Muscle of leg (tissue), 11 donors: Measurements from ENCODE around the gene EBF3. TPM values are rescaled to one million over a fixed set of nuclear protein-coding genes. Genes with fewer than 3 reads are reported as not detected.
A peak's percentile ranks its signal among the peaks of the same experiment; 100 is the strongest.

Source experiments
- DNase-seq: peaks from one replicate; pipeline ENCODE4 v3.0.0; 2013
- H3K27ac ChIP-seq: one replicate; pipeline ENCODE4 v1.5.1; 2013; ENCODE audit warnings: mild to moderate bottlenecking, low read length, control low read depth
- H3K27me3 ChIP-seq: one replicate; pipeline ENCODE4 v1.6.1; 2013; ENCODE audit warnings: low read length; ENCODE audit not compliant: control insufficient read depth, insufficient read depth
- H3K36me3 ChIP-seq: one replicate; pipeline ENCODE4 v1.6.1; 2013; ENCODE audit warnings: low read length; ENCODE audit not compliant: control insufficient read depth, insufficient read depth
- H3K4me1 ChIP-seq: one replicate; pipeline ENCODE4 v1.6.1; 2013; ENCODE audit warnings: low read length; ENCODE audit not compliant: control insufficient read depth, insufficient read depth
- H3K4me3 ChIP-seq: one replicate; pipeline ENCODE4 v1.5.1; 2013; ENCODE audit warnings: low read length, control low read depth
- H3K9me3 ChIP-seq: replicated peaks from 2 replicates; pipeline ENCODE4 v1.6.1; 2013; ENCODE audit warnings: low read depth, low read length; ENCODE audit not compliant: control insufficient read depth
- WGBS: methylation state at CpG from one replicate; pipeline ENCODE4 v1.1.5; 2013; ENCODE audit warnings: missing lambda C conversion rate; ENCODE audit not compliant: insufficient coverage; 5-methylcytosine and 5-hydroxymethylcytosine counted together
- polyA plus RNA-seq, 8 donors: library from polyadenylated mRNA; unstranded; fragments of 120-200 nt; gene quantifications; one replicate each; pipeline versions ENCODE4 v1.2.1 to v1.2.3, GENCODE V29; 2013; ENCODE audit warnings: inconsistent platforms in 1 of 8, low replicate concordance in 1 of 8; ENCODE audit not compliant: insufficient read length in 8 of 8, insufficient read depth in 1 of 8
- total RNA-seq: library from RNA; stranded (reverse); fragments of 120-200 nt; gene quantifications from one replicate; pipeline ENCODE4 v1.2.4, GENCODE V29; 2013

Gene EBF3
- total and polyA plus RNA-seq, 9 donors, result 33.6 to 102 (median 75.6) TPM

DNA sequence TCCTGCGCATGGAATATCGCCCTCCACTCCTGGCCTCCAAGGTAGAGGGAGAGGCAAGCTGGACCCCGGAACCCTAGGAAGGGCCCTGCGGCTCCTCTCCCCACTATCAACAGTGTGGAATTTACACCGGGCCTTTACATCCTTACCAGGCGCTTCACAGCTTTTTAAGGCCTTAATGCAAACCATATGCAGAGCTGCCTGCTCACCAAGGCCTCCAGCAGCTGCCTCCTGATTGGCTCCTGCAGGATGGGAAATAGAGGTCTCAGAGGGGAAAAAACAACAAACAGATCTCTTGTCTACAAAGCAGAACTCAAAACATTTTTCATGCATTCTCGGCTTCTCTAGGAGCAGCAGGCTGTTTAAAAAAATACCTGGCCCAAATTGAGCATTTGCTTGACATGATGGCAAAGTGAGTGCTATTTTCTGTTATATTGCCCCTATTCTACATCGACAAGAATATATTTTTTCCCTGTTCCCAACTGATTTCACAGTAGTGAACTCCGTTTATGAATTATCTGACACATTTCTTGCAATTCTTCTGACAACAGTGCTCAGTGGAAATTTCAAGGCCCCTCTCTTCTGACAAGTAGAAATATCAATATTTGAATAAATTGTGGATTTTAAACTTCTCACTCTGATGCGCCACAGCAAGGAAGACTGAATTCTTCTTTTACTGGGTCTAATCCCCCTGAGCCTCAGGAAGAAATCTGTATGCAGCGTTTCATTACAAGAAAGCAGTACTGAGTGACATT is 51.7 kb downstream of the EBF3 start:
- Histone ChIP-seq H3K36me3 (peaks cover 35% of the 10 kb centered on the region), H3K4me1 (peaks cover 67% of the 10 kb centered on the region)
- 10% methylated on average over 3 of the region's 11 CpGs for WGBS

DNA sequence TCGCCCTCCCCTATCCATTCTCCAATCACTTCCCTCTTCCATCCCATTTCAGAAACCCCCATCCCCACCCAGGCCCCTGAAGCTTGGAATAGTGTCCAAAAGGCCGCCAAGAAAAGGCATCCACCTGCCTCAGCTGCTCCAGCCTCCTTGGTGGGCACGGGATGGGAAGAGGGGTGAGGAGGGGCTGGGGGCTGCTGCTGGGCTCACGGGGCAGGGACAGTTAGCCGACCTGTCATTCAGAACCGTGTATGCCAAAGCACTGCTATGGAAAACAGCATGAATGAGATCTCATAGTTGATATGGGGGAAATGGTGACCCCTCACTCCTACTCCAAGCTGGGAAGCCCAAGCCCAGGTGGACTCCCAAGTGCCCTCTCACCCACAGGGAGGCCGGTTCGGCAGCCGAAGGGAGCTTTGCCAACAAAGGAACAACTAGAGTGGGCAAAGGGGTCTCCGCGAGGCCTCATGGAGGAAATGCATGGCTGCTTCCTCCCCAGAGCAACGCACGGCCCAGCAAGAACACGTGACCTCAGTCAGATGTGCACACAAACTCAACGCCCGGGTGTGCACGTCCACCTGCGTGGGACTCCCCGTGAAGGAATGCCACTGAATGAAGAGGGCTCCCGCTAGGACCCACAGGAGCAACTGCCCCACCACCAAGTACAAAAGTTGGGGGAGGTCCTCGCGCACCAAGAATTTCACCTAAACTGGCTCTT is 52.5 kb downstream of the EBF3 start:
- Histone ChIP-seq H3K36me3 (peaks cover 35% of the 10 kb centered on the region), H3K27ac (no peak overlapping the region), H3K27me3 (no peaks in the 10 kb centered on the region), H3K9me3 (no peaks in the 10 kb centered on the region), H3K4me3 (no peak overlapping the region), H3K4me1 (peaks cover 64% of the 10 kb centered on the region)
- no peak for DNase-seq
- WGBS, result 42% methylated on average over 14 of the region's 22 CpGs

More for the DNA sequence above, 51.7 kb downstream of the EBF3 start:
- H3K4me3 ChIP-seq, result no peak overlapping the region
- DNase-seq, result peak; percentile 88
- H3K27me3 ChIP-seq, result no peaks in the 10 kb centered on the region
- H3K27ac ChIP-seq, result no peak overlapping the region
- no peaks in the 10 kb centered on the region for H3K9me3 ChIP-seq

DNA sequence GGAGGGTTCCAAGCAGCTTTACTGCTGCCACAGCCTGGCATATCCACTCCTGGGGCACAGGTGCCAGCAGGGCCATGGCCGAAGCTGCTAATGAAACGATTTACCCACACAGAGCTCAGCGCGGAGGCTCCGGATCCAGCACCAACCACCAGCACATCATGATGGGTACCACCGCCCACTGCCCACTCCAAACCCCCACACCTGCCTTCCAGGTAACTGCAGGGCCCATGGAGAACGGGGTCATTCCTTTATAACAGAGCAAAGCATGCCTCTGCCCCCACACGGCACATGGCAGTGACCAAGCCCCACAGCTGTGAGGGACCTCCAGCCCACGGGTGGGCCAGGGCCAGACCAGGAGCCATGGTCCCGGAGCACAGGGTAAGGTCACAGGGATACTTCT is 53.2 kb downstream of the EBF3 start:
- peaks cover 59% of the 10 kb centered on the region for H3K4me1 ChIP-seq
- 88% methylated on average over 9 of the region's 10 CpGs for WGBS
- H3K27me3 ChIP-seq, result no peaks in the 10 kb centered on the region
- DNase-seq, result no peak
- H3K4me3 ChIP-seq, result no peak overlapping the region
- no peak overlapping the region for H3K27ac ChIP-seq
- peaks cover 37% of the 10 kb centered on the region for H3K36me3 ChIP-seq
- no peaks in the 10 kb centered on the region for H3K9me3 ChIP-seq

DNA sequence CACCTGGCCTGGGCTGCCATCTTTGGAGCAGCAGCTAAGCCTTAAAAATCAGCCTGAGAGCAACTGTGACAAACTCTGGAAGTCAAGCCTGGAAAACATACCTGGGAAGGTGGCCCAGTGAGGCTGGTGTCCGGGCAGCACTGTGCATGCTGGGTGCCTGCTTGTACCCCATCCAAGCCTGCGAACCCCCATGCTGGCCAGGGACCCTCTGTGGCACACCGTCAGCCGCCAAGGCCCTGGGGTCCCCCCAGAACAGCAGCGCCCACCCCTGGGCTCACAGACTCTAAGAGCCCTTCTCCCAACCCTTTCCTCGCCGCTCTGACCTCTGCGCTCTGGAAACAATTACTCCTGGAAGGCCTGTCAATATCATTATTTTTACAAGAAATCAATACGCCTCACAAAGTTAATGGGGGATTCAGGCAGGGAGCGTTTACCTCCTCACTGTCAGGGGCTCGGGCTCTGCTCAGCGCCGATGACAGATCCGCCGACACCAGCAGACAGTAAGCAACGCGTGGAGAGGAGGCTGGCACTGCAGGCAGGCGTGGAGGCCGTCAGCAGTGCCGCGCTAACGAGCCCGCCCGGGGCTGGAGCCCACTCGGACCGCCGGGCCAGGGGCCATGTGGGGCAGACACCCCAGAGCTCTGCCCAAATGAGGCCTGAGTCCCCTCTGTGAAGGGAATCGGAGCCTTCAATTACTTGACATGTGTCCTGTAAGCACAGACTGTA is 54.4 kb downstream of the EBF3 start:
- peaks cover 53% of the 10 kb centered on the region for H3K4me1 ChIP-seq
- 46% methylated on average over 22 of the region's 28 CpGs for WGBS
- DNase-seq, result no peak

DNA sequence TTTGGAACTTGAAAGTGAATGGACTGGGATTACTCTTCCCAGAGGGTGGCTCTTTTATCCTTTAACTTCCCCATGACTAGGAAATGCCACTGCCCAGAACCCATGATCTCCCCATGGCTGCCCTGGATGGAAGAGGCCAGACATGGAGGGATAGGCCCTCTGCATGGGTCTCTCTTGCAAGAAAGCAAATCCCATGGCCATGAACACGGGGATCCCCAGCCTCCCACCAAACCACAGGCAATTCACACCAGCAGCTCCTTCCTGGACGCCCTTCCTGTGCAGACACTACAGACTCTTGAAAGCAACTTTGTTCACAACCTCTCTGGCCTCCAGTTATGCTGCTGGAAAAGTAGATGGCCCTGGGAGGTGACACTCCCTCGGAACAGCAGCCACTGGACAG is 55.0 kb downstream of the EBF3 start:
- no peak overlapping the region for H3K4me3 ChIP-seq
- no peaks in the 10 kb centered on the region for H3K9me3 ChIP-seq
- H3K27ac ChIP-seq, result no peak overlapping the region
- H3K27me3 ChIP-seq, result no peaks in the 10 kb centered on the region
- DNase-seq, result no peak
- H3K36me3 ChIP-seq, result peaks cover 41% of the 10 kb centered on the region
- peaks cover 48% of the 10 kb centered on the region for H3K4me1 ChIP-seq
- 74% methylated on average over 3 of the region's 3 CpGs for WGBS

More for the DNA sequence above, 54.4 kb downstream of the EBF3 start:
- no peaks in the 10 kb centered on the region for H3K9me3 ChIP-seq
- H3K4me3 ChIP-seq, result no peak overlapping the region
- no peaks in the 10 kb centered on the region for H3K27me3 ChIP-seq
- no peak overlapping the region for H3K27ac ChIP-seq
- H3K36me3 ChIP-seq, result peaks cover 43% of the 10 kb centered on the region

- Histone ChIP-seq H3K4me3 (no peak overlapping the region), H3K27me3 (no peaks in the 10 kb centered on the region), H3K36me3 (peaks cover 42% of the 10 kb centered on the region), H3K4me1 (peaks cover 45% of the 10 kb centered on the region), H3K27ac (no peak overlapping the region), H3K9me3 (no peaks in the 10 kb centered on the region)
- 70% methylated on average over 6 of the region's 15 CpGs for WGBS
- no peak for DNase-seq
Measured at GRCh38 chr10:129908406-129908805, 55.7 kb downstream of the EBF3 start.

DNA sequence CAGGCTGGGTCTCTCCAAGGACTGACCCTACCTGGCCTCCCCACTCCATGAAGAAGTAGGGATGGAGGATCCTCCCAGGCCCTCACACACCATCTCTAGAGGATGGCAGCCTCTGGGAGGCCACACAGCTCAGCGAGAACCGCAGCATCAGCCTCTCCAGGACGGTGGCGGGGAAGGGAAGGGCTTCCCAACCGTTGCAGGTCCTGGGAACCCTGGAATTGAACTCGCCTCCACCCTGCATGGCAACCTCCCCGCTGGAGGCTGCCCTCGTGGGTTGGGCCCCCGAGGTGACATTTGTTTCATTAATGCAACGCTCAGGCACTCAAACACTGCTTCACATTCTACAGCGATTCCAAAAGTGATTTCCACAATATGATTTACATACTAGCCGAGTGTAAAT is 58.5 kb downstream of the EBF3 start:
- H3K9me3 ChIP-seq, result no peaks in the 10 kb centered on the region
- 64% methylated on average over 5 of the region's 12 CpGs for WGBS
- DNase-seq, result no peak
- H3K27me3 ChIP-seq, result no peaks in the 10 kb centered on the region
- H3K36me3 ChIP-seq, result peaks cover 37% of the 10 kb centered on the region
- no peak overlapping the region for H3K4me3 ChIP-seq
- peaks cover 20% of the 10 kb centered on the region for H3K4me1 ChIP-seq
- H3K27ac ChIP-seq, result no peak overlapping the region

DNA sequence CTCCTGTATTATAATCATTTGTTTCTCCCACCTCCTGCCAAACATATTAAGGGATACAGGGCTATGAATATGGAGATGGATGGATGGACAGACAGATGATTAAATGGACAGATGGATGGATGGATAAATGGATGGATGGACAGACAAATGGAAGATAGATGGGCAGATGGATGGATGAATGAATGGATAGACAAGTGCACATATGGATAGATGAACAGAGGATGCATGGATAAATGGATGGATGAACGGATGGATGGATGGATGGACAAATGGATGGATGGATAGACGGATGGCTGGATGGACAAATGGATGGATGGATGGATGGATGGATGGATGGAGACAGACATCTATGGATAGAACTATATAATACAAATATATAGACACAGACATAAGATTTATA is 59.8 kb downstream of the EBF3 start:
- Histone ChIP-seq H3K27me3 (peaks cover under 1% of the 10 kb centered on the region), H3K9me3 (no peaks in the 10 kb centered on the region), H3K4me3 (no peak overlapping the region), H3K36me3 (peaks cover 30% of the 10 kb centered on the region), H3K27ac (no peak overlapping the region), H3K4me1 (peaks cover 17% of the 10 kb centered on the region)
- DNase-seq, result no peak
- 100% methylated on average over 1 of the region's 2 CpGs for WGBS

- Histone ChIP-seq H3K27me3 (peaks cover 2% of the 10 kb centered on the region), H3K4me1 (peaks cover 32% of the 10 kb centered on the region), H3K36me3 (peaks cover 32% of the 10 kb centered on the region), H3K9me3 (no peaks in the 10 kb centered on the region), H3K27ac (no peak overlapping the region), H3K4me3 (no peak overlapping the region)
- WGBS, result no CpG with 5 or more reads among the region's 15 CpGs
- DNase-seq, result no peak
Measured at GRCh38 chr10:129901389-129902006, 62.6 kb downstream of the EBF3 start.

GRCh38 chr10:129900825-129901224 is 63.2 kb downstream of the EBF3 start:
- no peaks in the 10 kb centered on the region for H3K9me3 ChIP-seq
- H3K4me3 ChIP-seq, result no peak overlapping the region
- no peak for DNase-seq
- peaks cover 36% of the 10 kb centered on the region for H3K4me1 ChIP-seq
- 100% methylated on average over 1 of the region's 1 CpG for WGBS
- peaks cover 2% of the 10 kb centered on the region for H3K27me3 ChIP-seq
- H3K27ac ChIP-seq, result no peak overlapping the region
- peaks cover 30% of the 10 kb centered on the region for H3K36me3 ChIP-seq
